ENCODE measurements around the gene CYP2A6.

The CYP2A6 gene

GRCh38 chr19:40802300-40803169 lies 47.7 kb downstream of the CYP2A6 start:
- no peak for DNase-seq (ENCODE audit: low read depth)

GRCh38 chr19:40801426-40802299 lies 48.6 kb downstream of the CYP2A6 start:
- DNase-seq (ENCODE audit: low read depth) = no peak

DNA sequence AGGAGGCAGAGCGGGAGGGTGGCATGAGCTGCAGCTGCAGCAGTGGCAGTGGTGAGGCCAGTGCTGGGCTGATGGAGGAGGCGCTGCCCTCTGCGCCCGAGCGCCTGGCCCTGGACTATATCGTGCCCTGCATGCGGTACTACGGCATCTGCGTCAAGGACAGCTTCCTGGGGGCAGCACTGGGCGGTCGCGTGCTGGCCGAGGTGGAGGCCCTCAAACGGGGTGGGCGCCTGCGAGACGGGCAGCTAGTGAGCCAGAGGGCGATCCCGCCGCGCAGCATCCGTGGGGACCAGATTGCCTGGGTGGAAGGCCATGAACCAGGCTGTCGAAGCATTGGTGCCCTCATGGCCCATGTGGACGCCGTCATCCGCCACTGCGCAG lies 49.3 kb downstream of the CYP2A6 start:
- DNase-seq (ENCODE audit: low read depth) = no peak

- DNase-seq (ENCODE audit: low read depth) = no peak
Observed at GRCh38 chr19:40800339-40800996, 49.8 kb downstream of the CYP2A6 start.

DNA sequence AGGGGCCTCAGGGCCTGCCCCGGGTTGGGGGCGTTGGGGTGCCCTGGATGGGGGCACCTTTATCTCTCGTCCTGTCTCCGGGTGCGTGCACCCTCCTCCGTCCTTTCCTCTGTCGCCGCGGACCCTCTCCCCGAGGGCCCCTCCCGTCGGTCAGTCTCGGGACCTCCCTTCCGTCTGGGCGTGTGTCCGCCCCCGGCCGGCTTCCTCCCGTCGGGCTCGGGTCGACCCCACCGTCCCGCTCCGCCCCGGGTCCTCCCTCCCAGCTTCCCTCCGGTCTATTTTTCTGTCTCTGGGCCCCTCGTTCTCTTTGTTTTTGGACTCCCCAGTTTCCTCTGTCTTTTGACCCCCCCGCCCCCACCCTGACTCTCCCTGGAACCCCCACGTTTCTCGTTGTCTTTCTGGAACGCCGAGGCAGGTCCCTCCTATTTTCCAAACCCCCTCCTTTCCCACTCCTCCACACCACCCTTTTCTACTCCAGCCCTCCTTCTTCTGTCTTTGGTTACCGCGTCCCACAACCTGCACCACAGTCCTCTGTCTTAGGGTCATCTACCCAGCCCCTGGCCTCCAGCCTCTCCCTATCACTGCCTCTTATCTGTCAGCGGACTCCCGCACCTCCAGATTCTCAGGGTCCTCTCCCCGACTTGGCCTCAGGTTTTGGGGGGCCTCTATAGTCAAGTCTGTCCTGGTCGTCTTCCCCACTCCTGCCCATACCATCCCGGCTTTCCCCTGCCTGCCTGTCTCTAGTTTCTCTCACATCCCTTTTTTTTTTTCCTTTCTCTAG lies 50.5 kb downstream of the CYP2A6 start:
- DNase-seq (ENCODE audit: low read depth) = no peak

GRCh38 chr19:40798683-40799557 lies 51.3 kb downstream of the CYP2A6 start, which contains the start of gene EGLN2:
Gene EGLN2, plus strand, starts transcription at chr19:40799191. Its CDS starts 1,382 bp downstream, at chr19:40800573.
- DNase-seq (ENCODE audit: low read depth) = peak; percentile 100

DNA sequence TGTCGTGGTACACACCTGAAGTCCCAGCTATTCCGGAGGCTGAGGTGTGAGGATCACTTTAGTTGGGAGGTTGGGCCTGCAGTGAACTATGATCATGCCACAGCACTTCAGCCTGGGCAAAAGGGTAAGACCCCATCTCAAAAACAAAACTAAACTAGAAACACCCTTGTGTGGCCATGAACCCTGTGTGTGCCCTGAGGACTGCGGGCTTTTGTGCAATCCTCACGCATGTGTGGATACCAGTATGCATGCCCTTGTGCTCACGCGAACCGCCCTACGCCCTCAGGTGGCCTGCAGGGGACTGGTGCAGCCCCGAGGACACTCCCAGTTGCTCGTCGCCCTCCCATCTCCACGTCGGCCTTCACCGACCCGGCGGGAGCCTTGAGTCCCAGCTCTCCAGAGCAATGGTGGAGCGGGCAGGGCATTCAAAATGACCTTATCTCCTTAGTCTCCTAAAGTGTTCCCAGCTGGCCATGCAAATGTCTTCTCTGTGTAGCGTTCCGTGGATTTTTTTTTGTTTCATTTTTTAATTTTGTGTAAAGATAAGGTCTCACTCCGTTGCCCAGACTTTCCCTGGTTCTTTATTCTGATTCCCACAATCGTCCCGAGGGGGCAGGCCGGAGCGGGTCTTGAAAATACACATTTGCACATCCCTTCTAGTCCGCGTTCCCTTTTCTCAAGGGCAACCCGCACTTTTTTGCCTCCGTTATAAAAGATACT lies 52.1 kb downstream of the CYP2A6 start:
- DNase-seq (ENCODE audit: low read depth) = peak; percentile 55

GRCh38 chr19:40797166-40797962 lies 52.9 kb downstream of the CYP2A6 start:
- no peak for DNase-seq (ENCODE audit: low read depth)
